Aorta (tissue), 5 donors: ENCODE measurements around the gene L3MBTL1. TPM values are rescaled to one million over a fixed set of nuclear protein-coding genes. Genes with fewer than 3 reads are reported as not detected.

Source experiments
- ATAC-seq: fragments of 200-7000 bp; cut with Tn5 transposase; one replicate; pipeline ENCODE4 v1.9.1; 2022; ENCODE audit warnings: moderate library complexity; ENCODE audit not compliant: low FRiP score
- DNase-seq, 2 donors: peaks; one replicate each; pipeline ENCODE4 v3.0.0-alpha.2; 2020
- H3K27ac ChIP-seq, 2 donors: one replicate each; pipeline ENCODE4 v1.5.1; 2013; ENCODE audit warnings: low read length in 2 of 2, mild to moderate bottlenecking in 2 of 2, moderate library complexity in 2 of 2, control low read depth in 1 of 2, inconsistent platforms in 1 of 2, low read depth in 1 of 2
- H3K27me3 ChIP-seq, 2 donors: one replicate each; pipeline ENCODE4 v1.6.1; 2013; ENCODE audit warnings: control low read depth in 1 of 2, low read length in 1 of 2, mild to moderate bottlenecking in 1 of 2, moderate library complexity in 1 of 2; ENCODE audit not compliant: insufficient read depth in 2 of 2, control insufficient read depth in 1 of 2
- H3K36me3 ChIP-seq, 2 donors: one replicate each; pipeline ENCODE4 v1.6.1; 2013; ENCODE audit warnings: control low read depth in 1 of 2, low read length in 1 of 2, mild to moderate bottlenecking in 1 of 2; ENCODE audit not compliant: insufficient read depth in 2 of 2, control insufficient read depth in 1 of 2
- H3K4me1 ChIP-seq, 2 donors: one replicate each; pipeline ENCODE4 v1.6.1; 2013; ENCODE audit warnings: low read length in 2 of 2, control low read depth in 1 of 2, mild to moderate bottlenecking in 1 of 2, moderate library complexity in 1 of 2; ENCODE audit not compliant: insufficient read depth in 2 of 2, control insufficient read depth in 1 of 2
- H3K4me3 ChIP-seq, 2 donors: one replicate each; pipeline ENCODE4 v1.5.1; 2013; ENCODE audit warnings: low read length in 2 of 2, control low read depth in 1 of 2, mild to moderate bottlenecking in 1 of 2
- H3K9me3 ChIP-seq: one replicate; pipeline ENCODE4 v1.6.1; 2013; ENCODE audit warnings: mild to moderate bottlenecking, low read length; ENCODE audit not compliant: control insufficient read depth
- WGBS, 2 donors: extraction: QIAGEN DNeasy Blood & Tissue Kit; methylation state at CpG; one replicate each; pipeline ENCODE4 v1.1.7; 2013; 5-methylcytosine and 5-hydroxymethylcytosine counted together
- intact Hi-C, 2 donors: fragments of 100-400 bp; cut with DNase I; formaldehyde crosslinking; loops; one replicate each; pipeline versions ENCODE4 v1.14.2 to v1.15.0; 2022
- polyA plus RNA-seq, 2 donors: library from polyadenylated mRNA; stranded (reverse); fragments of 200-250 nt; gene quantifications; one replicate each; pipeline ENCODE4 v1.2.3, GENCODE V29; 2013
- total RNA-seq, 2 donors: library from RNA; stranded (reverse); fragmentation: NEBNext Ultra II Directional; extraction: Animal tissue kit (Norgen Biotek cat#: 25700); gene quantifications; one replicate each; pipeline ENCODE4 v1.2.1, GENCODE V29; 2021
- donor health status: healthy with polysubstance abuse.
- donor health status: Bipolar disorder and iron deficiency.
- donor health status: DM: no; HTN: no; CAD: no.
- donor health status: DM: no; HTN: no; CAD: no.
- donor health status: DM: yes; HTN: yes; CAD: no.

L3MBTL1 gene
- total and polyA plus RNA-seq, 4 donors: 2.9 to 24.3 (median 12.9) TPM

DNA sequence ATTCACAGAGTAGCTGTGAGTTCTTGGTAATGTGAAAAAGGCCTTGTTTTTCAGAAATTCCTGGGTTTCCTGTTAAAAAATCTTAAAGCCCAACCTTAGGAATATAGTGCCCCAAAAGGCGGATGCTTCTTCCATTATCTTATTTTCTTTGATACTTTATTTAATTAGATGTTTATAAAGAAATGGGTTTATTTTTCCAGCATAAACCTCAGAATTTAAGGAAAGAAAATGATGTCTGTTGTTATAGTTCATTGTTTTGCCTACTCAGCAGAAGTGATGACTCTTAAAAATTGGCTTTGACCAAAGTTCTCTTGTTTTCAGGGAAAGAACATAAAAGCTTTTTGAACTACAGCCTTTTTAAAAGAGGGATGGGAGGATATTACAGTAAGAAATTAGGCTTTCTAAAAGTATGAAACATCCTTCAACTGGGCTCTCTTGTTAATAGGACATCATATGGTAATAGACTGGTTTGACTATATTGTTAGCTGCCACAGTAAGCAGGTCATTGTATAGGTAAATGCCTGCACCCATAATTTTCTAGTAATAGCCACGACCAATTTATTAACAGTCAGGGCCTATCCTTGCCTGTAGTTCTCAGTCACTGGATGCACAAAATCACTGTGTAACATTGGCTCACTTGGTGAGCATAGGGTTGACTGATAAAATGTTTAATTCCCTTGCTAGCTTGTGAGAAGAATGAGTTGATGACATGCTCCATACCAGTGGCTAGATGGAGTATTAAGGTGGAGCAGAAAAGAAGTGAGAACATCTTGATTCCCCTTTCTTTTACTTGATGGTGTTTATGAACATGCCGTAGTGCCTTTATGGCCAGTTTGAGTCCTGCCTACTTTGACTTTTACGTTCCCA, 44.6 kb upstream of the L3MBTL1 start:
- H3K4me1 ChIP-seq: peaks cover 0 to 2% of the 10 kb centered on the region in 2 donors
- H3K27me3 ChIP-seq: no peaks in the 10 kb centered on the region
- no peak overlapping the region for H3K27ac ChIP-seq
- ATAC-seq: no peak
- H3K4me3 ChIP-seq: no peak overlapping the region
- 72 to 74% methylated on average over 4 of the region's 4 CpGs for WGBS, 2 donors
- intact Hi-C loops: loop anchor here in 1 of 2 donors (10.0 kb wide), 1 partner anchor 462 kb away; no protein-coding TSS in a partner anchor
- peaks cover 5 to 7% of the 10 kb centered on the region in 2 donors for H3K36me3 ChIP-seq
- H3K9me3 ChIP-seq: no peaks in the 10 kb centered on the region
- DNase-seq: no peak

DNA sequence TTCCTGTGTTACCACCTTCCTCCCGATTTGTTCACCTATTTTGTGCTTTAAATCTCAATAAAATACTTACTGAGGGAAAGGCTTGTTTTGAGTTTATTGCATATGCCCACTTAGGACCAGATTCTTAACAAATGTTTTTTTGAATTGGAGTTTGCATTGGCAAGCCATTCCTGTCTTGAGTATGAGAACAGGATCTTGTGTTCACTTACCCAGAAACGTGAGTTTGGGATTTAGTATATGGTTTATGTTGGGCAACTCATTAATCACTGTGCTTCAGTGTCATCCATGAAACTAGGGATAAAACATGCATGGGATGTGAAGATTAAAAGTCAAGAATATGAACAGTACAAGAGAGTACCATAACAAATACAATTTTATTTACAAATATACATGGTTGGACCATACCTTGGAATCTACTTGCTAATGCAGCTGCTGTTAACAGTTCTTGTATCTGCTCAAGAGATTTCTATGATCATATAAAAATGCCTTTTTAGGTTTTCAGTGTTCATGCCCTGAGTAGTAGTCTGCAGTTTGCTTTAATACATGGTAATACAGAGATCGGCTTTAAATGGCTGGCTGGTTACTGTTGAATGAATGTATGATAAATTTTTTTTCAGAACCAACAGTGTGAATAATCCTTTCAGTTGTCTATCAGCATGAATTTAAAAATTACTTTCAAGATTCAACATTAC, 43.8 kb upstream of the L3MBTL1 start:
- no peak for DNase-seq
- no peaks in the 10 kb centered on the region for H3K27me3 ChIP-seq
- WGBS, 2 donors: 56 to 62% methylated on average over 3 of the region's 3 CpGs
- no peak overlapping the region for H3K4me3 ChIP-seq
- intact Hi-C loops: loop anchor here in 1 of 2 donors (10.0 kb wide), 1 partner anchor 461 kb away; no protein-coding TSS in a partner anchor
- H3K9me3 ChIP-seq: no peaks in the 10 kb centered on the region
- peaks cover 5 to 7% of the 10 kb centered on the region in 2 donors for H3K36me3 ChIP-seq
- peaks cover 0 to 2% of the 10 kb centered on the region in 2 donors for H3K4me1 ChIP-seq
- ATAC-seq: no peak
- no peak overlapping the region for H3K27ac ChIP-seq

DNA sequence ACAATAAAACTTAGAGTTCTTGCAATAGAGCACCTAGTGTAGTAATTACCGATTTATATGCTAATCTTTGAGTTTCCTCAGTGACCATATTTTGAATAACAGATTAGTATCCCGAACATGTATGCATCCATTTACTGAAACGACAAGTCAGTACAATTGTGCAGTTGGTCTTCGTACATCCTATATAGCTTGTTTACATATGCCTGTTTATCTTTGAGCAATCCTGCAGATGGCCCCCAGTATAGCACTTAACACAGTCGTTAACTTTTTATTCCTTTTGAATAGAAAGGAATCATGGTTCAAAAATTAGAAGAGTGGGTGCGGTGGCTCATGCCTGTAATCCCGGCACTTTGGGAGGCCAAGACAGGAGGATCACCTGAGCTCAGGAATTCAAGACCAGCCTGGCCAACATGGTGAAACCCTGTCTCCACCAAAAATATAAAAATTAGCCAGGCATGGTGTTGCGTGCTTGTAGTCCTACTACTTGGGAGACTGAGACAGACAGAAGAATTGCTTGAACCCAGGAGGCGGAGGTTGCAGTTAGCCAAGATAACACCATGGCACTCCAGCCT, 43.2 kb upstream of the L3MBTL1 start:
- ATAC-seq: no peak
- no peaks in the 10 kb centered on the region for H3K9me3 ChIP-seq
- no peaks in the 10 kb centered on the region for H3K27me3 ChIP-seq
- peaks cover 5 to 7% of the 10 kb centered on the region in 2 donors for H3K36me3 ChIP-seq
- intact Hi-C loops: loop anchor here in 1 of 2 donors (10.0 kb wide), 1 partner anchor 460 kb away; no protein-coding TSS in a partner anchor
- no peak for DNase-seq
- H3K4me1 ChIP-seq: no peaks in the 10 kb centered on the region
- 91 to 93% methylated on average over 9 of the region's 9 CpGs for WGBS, 2 donors
- H3K27ac ChIP-seq: no peak overlapping the region
- no peak overlapping the region for H3K4me3 ChIP-seq

DNA sequence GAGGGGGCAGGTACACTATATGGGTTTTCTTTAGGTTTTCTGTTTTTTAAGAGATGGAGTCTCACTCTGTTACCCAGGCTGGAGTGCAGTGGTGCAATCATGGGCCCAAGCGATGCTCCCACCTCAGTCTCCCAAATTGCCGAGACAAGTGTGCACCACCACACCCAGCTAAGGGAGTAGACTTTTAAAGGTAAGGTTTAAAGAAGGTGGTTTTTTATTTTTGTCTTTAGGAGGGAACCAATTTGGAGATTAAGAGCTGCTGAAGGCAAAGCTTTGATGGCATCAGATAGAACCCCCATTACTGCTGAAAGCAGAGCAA, 41.9 kb upstream of the L3MBTL1 start:
- Histone ChIP-seq H3K27me3 (no peaks in the 10 kb centered on the region), H3K9me3 (no peaks in the 10 kb centered on the region)

DNA sequence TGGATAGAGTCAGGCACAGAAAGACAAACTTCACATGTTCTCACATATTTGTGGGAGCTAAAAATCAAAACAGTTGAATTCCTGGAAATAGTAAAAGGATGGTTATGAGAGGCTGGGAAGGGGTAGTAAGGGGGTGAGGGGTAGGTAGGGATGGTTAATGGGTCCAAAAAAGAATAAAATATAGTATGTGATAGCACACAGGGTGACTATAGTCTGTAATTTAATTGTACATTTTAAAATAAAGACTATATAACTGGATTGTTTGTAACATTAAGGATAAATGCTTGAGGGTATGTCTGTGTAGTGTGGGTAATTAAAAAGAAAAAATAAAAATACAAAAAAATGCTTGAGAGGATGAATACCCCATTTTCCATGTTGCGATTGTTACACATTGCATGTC, 39.9 kb upstream of the L3MBTL1 start:
- DNase-seq (no peak), ATAC-seq (no peak)
- WGBS, 2 donors: 96 to 97% methylated on average over 1 of the region's 1 CpG
- H3K4me3 ChIP-seq: no peak overlapping the region
- peaks cover 3 to 5% of the 10 kb centered on the region in 2 donors for H3K36me3 ChIP-seq
- no peaks in the 10 kb centered on the region for H3K4me1 ChIP-seq
- no peak overlapping the region for H3K27ac ChIP-seq
- H3K27me3 ChIP-seq: no peaks in the 10 kb centered on the region
- H3K9me3 ChIP-seq: no peaks in the 10 kb centered on the region
- intact Hi-C loops: loop anchor here in 1 of 2 donors (10.0 kb wide), 1 partner anchor 457 kb away; no protein-coding TSS in a partner anchor

More for the DNA sequence above, 41.9 kb upstream of the L3MBTL1 start:
- no peak overlapping the region for H3K4me3 ChIP-seq
- no peak overlapping the region for H3K27ac ChIP-seq
- H3K4me1 ChIP-seq: no peaks in the 10 kb centered on the region
- WGBS, 2 donors: 98 to 100% methylated on average over 2 of the region's 2 CpGs
- peaks cover 3 to 7% of the 10 kb centered on the region in 2 donors for H3K36me3 ChIP-seq
- intact Hi-C loops: loop anchor here in 1 of 2 donors (10.0 kb wide), 1 partner anchor 459 kb away; no protein-coding TSS in a partner anchor
- DNase-seq (no peak), ATAC-seq (no peak)

DNA sequence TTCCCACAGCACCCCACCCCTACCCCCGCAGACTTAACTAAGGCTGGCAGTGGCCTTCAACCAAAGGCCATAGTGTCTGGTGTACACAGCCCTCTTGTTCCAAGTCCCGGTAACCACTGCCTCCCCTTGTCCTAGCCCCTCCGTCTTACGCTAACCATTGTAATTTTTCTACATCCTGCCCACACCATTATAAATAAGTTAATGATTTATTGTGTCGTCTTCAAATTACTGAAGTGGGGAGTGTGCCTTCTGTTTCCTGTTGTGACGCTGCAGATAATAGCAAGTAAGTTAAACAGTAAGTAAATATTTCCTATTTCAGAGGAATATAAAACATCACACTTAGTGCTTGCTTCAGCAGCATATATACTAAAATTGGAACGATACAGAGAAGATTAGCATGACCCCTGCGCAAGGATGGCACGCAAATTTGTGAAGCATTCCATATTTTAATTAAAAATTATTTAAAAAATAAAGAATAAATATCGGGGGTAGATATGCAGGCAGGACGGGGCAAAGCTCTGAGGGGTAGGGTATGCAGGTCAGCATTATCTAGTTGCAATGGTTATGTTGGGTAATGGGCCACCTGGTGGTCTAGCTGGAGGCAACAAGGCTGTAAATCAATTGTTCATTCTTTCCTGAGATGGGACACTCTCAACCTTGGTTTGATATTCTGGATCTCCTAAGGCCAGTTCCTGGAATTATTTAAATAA, 34.7 kb upstream of the L3MBTL1 start:
- H3K4me1 ChIP-seq: no peaks in the 10 kb centered on the region
- H3K9me3 ChIP-seq: no peaks in the 10 kb centered on the region
- no peak overlapping the region for H3K27ac ChIP-seq
- H3K4me3 ChIP-seq: no peak overlapping the region
- no peak for ATAC-seq
- WGBS, 2 donors: 88 to 89% methylated on average over 11 of the region's 11 CpGs
- H3K36me3 ChIP-seq: peaks cover 0 to 2% of the 10 kb centered on the region in 2 donors
- intact Hi-C loops: no loop called here
- DNase-seq: no peak
- H3K27me3 ChIP-seq: no peaks in the 10 kb centered on the region

DNA sequence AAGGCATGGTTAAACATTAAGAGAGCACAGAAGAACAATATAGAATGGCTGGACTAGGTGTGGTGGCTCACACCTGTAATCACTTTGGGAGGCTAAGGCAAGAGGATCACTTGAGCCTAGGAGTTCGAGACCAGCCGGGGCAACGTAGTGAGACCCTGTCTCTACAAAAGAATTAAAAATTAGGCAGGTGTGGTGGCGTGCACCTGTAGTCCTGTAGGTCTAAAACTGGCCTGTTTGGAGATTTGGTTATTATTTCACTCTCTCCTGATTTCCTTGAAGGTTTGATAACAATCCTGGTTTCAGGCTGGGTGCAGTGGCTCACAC, 34.2 kb upstream of the L3MBTL1 start:
- 96 to 100% methylated on average over 4 of the region's 4 CpGs for WGBS, 2 donors
- DNase-seq: no peak
- ATAC-seq: no peak
- intact Hi-C loops: no loop called here
- H3K9me3 ChIP-seq: no peaks in the 10 kb centered on the region
- no peak overlapping the region for H3K27ac ChIP-seq
- H3K4me3 ChIP-seq: no peak overlapping the region
- H3K27me3 ChIP-seq: no peaks in the 10 kb centered on the region
- no peaks in the 10 kb centered on the region for H3K4me1 ChIP-seq
- H3K36me3 ChIP-seq: peaks cover 0 to 2% of the 10 kb centered on the region in 2 donors

DNA sequence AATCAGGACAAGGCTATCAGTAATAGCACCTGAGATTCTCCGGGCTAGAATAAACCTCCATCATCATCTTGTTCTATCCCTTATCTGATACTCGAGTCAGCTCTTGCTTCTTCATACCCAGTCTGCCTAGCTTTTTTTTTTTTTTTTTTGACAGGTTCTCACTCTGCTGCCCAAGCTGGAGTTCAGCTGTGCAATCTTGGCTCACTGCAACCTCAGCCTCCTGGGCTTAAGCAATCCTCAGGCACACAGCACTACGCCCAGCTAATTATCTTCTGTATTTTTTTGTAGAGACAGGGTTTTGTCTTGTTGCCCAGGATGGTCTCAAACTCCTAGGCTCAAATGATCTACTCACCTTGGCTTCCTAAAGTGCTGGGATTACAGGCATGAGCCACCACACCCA, 30.3 kb upstream of the L3MBTL1 start:
- H3K9me3 ChIP-seq: no peaks in the 10 kb centered on the region
- ATAC-seq (no peak), DNase-seq (no peak)
- WGBS, 2 donors: 49 to 63% methylated on average over 3 of the region's 3 CpGs
- no peaks in the 10 kb centered on the region for H3K27me3 ChIP-seq
- intact Hi-C loops: no loop called here
- no peak overlapping the region for H3K27ac ChIP-seq
- H3K4me3 ChIP-seq: no peak overlapping the region
- H3K36me3 ChIP-seq: no peaks in the 10 kb centered on the region
- H3K4me1 ChIP-seq: no peaks in the 10 kb centered on the region
